NB4 (cell line): ENCODE results near the gene AKT3.

Experiments
- CTCF ChIP-seq: IDR thresholded peaks from one replicate; pipeline ENCODE4 v1.5.1; 2012; ENCODE audit warnings: low read depth, low read length
- POLR2A ChIP-seq: IDR thresholded peaks from 2 replicates; pipeline ENCODE4 v1.6.1; 2011; ENCODE audit warnings: mild to moderate bottlenecking; ENCODE audit not compliant: insufficient read length; ENCODE audit errors: extremely low read depth

DNA sequence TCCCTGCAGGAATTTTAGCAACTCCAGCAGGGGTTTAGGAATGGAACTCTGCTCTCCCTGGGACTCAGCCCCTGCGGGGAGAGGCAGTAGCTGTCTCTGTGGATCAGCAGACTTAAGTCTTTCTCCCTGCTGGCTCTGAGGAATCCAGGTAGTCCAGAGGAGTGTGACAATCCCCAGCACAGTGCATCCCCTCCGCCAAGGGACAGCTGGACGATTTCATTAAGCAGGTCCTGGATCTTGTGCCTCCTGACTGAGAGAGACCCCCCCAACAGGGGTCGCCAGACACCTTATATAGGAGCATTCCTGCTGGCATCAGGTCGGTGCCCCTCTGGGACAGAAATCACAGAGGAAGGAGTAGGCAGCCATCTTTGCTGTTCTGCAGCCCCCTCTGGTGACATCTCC lies 30.6 kb downstream of the AKT3 start:
- TF ChIP-seq POLR2A, result no peak
- no peak for TF ChIP-seq CTCF
